NCI-H82 treated with DMSO at 0.1 percent for 48 hours (cell line): ENCODE measurements around the gene SKOR1.

ENCODE experiments used
- DNase-seq: peaks from one replicate; lab custom pipeline; 2025; ENCODE audit not compliant: unreplicated experiment; lab: John Stamatoyannopoulos, UW

The SKOR1 gene

DNA sequence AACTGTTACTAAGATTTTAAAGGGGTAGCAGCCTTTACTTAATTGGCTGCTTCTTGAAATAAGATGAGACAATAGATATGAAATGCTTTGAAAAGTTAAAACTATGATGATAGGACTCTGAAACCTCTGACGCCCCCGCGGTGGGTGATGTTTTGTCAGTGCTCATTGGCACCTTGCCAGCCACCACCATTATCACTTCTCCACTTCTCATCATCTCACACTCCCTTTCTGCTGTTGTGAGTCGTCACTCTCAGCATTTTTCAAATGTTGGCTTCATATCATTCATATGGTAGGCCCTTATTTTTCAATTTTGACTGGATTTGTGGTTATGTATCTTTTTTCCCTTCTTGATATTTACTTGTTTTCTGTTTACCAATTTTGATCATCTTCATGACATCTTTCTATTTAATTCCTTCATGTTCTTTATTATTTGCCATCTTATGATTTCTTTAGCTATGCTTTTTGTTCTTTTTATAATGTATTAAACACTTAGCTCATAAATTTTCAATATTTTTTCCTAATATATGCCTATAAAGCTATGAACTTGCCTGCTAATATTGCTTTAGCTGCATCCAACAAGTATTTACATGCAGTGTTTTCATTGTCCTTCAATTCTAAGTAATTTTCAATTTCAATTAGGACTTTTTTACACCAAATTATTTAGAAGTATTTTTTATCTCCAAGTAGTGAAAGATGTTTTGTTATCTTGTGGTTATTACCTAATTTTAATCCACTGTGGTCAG, 30.3 kb upstream of the SKOR1 start:
- DNase-seq = no peak

DNA sequence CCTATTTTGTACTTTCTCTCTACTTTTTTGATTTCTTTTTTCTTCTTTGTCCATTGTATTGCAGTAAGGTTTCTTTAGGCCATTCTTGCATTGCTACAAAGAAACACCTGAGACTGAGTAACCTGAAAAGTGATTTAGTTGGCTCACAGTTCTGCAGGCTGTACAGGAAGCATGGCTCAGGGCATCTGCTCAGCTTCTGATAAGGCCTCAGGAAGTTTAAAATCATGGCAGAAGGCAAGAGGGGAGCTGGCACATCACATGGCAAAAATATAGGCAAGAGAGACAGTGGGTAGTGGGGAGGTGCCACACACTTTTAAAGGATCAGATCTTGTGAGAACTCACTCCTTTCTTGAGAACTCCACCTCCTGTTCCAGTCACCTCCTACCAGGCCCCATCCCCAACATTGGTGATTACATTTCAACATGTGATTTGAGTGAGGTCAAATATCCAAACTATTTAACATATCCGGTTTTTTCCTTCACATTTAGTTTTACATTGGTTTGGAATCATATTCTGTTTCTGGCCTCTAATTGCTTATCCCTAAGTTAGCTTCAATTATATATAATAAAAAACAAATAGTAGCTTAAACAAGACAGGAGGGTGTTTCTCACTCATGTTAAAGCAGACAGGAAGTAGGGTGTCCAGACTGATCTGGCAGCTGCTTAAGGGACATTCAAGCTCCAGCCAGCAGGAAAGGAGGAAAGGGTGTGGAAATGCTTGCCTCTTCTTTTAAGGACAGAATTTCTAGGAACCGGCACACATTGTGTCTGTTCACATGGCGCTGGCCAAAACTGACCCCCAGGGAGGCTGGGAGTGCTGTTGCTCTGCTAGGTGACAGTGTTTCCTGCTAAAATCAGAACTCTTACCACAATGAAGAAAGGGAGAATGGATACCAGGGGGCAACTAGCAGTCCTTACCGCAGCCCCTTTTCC, 28.8 kb upstream of the SKOR1 start:
- no peak for DNase-seq

DNA sequence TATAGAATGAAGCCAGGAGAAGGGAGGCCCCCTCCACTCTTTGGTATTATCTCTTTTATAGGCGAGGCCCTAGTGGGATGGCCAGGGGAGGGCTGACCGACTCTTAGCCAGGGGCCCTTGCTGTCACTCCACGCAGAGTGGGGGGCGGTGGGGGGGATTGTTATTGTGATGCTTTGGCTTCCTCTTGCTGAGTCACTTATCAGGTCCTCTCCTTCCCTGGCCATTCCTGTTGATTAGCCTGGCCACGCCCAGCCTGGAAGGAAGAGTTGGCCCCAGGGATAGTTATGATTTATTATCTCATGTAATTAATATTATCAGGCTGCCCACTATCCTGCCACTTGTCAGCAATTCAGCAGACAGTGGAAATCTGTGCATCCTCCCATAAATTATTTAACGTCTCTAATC, 25.5 kb upstream of the SKOR1 start:
- no peak for DNase-seq

DNA sequence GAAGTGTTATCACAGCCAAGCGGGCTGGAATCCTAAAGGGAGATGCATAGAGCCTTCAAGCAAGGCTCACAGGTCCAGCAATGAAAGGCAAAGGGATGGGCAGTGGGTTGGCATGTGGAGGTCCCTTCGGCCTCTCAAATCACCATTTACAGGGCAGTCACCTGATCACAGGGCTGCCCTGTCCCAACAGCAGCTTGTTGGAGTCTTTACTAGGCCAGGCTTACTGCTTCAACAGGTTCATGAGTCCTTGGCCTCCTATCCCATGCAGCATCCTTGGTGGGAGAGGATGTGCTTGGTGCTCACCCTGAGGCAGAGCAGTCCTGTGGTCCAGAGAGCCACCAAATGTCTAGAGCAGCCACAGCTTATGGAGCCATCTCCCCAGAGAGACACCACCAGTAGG, 24.2 kb upstream of the SKOR1 start:
- no peak for DNase-seq

DNA sequence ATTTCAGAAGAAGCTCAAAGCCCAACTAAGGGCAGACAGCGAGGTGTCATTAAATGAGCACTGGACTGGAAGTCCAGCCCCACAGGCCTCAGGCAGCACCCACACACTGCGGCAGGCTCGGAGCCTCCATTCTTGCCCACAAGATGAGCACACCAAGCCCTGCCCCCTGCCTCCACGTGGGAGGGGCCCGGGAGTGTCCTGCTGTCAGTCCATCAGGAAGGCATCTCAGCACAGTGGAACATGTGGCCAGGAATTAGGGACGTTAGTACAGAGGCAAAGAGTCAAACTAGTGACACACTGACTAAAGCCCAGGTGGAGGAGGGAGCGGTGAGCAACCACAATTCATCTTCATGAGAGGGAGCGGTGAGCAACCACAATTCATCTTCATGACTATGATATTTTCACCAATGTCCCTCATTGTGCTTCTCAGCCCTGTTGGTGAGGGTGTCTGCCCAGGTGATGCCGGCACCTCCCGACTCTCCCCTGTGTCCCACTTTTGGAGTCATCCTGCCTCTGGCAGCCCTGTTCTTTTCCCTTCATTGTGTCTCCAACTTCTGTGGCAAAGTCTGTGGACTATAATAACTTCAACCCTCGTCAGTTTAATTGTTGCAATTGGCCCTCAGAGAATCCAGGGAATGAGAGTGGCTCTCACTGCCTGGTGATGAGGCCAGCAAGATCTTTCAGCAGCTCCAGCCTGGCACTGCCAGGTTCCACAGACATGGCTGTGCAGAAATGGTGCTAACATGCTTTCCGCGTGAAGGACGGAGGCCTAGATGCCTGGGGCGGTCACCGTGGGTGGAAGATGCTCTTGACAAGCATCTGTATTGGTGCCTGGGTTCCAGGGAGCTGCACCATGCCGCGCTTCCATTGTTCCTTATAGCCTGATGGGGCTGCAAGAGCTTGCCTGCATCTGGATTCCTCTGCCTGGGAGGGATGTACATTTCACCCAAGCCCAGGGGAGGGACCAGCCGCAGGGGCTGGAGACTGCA, 23.1 kb upstream of the SKOR1 start:
- no peak for DNase-seq

DNA sequence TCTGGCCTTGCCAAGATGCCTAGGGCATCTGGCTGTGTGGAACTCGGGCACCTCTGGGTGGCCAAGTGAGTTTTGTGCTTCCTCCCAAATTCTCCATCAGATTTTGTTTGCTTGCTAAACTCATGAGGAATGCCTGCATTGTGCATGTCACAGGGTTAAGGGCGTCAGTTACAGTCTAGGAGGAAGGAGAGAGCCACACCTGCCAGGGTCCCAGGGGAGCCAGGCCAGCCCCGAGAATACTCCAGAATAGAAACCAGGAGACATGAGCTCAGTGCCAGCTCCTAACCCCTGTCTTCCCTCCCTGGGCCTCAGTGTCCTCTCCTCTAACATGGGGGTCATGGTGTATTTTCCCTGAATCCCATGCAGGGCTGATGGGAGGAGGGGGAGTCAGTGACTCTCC, 22.0 kb upstream of the SKOR1 start:
- no peak for DNase-seq

DNA sequence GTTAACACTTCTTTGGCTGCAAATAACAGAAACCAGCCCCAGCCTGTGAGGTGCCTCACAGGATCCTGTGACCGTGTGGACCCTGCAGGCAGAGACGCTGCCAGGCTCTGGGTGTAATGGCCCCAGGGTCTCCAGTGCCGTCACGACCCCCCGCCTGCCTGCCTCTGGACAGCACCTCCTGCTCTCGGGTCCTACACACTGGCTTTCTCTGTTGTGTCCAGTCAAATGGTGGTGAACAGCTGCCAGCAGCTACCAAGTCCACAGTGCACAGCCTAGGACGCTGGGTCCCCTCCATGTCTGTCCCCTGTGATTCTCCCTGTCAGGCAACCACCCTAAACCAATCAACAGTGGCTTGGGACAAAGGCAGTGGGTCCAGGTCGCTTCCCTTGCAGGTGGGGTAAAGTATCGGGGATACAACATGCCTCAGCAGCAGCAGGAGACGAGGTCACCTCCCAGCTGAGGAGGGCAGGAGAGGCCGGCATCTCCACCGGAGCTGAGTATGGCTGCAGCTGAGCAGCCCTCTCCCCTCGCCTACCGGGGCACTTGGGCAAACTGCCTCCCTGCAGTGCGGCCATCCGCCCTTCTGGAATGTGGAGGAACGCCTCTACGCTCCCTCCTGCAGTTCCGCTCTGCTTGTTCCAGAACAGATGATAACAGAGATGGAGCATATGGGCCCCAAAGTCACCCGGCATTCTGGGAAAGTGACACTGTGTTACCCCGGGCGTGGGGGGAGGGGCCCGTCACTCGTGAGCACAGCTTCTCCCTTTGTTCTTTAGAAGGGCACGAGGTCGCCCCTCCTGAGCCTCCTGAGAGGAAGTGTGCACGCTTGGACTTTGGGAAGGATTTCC, 21.1 kb upstream of the SKOR1 start:
- DNase-seq = no peak

DNA sequence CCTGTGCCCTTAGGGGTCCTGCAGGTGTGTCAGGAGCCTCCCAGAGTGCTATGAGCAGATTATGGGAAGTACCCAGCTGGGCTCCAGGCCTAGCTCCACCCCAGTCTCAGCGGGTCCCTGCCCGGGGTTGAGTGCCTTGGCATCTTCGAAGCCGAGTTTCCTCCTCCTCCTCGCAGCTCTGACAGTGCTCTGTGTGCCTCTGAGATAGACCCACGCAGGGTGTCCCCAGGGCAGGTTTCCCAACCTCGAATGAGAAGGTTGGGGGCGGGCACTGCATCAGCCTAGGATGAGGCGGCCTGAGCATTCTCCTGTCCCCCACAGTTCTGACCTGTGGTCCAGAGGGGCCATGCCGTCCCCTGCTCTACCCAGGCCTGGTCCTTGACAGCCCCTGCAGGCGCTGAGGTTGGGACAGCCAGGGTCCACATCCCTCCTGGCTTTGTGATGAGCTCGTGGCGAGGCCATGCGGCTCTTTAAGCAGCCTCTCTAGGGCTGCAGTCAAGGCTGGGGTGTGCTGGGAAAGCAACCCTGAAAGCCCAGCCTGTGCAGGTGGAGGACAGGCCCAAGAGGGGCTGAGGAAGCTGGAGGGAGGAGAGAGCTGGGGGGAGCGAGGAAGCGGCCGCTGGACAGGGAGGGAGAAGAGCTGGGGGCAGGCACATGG, 20.2 kb upstream of the SKOR1 start:
- DNase-seq = no peak

DNA sequence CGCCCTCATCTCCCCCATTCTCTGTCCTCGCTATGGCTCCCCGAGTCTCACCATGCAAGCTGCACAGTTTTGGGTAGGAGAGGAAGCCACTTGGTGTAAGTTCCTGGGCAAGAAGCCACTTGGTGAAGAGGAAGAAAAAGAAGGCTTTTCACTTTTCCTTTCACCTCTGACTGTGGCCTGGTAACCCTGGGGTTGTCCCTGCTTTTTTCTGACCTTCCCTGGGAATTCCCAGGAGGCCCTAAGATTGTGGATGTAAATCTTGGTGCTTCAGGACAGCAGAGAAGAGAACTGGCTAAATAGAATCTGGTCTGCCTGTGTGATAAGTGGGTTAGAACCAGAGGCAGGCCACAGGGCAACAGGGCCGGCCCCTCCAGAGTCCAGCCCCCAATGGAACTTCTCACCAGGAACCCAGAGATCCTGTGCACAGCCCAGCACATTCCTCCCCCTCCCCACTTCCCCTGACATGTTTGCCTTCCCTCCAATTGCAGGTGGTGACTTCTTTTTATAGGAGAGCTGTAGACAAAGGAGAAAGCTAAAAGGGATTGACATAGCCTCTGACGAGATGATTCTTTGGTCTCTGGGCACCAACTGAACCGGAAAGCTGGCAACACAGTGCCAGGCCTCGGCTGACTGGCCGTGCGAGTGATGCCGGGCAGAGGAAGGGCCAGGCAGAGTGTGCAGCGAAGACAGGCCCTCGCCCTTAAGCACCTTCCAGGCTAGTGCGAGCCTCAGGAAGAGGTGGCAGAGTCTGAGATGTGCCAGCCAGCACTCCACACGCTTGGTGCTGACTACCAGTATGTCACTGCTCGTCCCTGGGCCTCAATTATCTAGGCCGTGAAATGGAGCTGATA, 19.4 kb upstream of the SKOR1 start:
- no peak for DNase-seq

DNA sequence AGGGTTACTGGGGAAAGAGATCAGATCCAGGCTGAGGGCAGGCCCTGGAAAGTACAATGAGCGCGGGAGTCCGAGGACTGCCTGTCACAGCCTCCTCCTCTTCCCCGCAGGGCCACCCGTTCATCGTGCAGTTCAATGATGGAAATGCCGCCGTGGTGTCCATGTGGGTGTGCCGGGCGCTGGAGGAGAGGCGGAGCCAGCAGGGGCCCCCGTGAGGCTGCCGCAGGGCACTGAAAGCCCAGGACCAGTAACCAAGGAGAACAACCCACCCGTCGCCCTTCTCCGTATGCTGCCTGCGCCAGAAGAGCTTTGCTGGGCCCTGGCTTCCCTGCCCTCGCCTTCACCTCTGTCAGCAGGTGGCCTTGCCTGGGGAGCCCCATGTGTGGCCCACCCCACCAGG, 18.8 kb upstream of the SKOR1 start:
- DNase-seq = no peak

DNA sequence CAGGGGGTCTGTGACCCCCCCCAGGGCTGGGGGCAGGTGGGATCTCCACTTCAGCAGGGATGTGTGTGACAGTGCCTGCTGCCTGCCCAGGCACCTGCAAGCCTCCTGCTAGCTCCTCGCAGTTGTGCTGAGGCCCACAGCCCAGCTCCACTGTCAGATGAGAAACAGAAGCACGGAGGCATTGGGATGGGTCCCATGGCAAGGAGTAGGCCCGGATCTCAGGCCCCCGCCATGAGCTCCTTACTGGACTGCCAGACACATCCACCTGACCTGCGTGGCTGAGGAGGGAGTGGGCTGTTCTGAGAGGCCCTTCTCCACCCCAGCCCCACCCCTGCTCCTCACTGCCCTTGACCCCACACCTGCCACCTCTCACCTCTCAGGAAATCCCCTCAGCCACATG, 18.2 kb upstream of the SKOR1 start:
- no peak for DNase-seq

DNA sequence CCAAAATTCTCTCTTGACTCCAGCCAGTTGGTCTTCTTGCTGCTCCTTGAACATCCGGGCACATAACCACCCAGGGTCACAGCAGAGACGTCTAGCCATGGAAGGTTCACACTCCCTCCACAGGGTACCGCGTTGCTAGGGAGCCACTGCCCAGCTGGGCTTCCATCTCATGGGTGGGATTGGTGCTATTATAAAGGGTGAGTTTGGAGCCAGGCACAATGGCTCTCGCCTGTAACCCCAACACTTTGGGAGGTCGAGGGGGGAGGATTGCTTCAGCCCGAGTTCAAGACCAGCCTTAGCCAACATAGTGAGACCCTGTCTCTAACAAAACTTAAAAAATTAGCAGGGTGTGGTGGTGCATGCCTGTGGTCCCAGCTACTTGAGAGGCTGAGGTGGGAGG, 17.5 kb upstream of the SKOR1 start:
- no peak for DNase-seq

DNA sequence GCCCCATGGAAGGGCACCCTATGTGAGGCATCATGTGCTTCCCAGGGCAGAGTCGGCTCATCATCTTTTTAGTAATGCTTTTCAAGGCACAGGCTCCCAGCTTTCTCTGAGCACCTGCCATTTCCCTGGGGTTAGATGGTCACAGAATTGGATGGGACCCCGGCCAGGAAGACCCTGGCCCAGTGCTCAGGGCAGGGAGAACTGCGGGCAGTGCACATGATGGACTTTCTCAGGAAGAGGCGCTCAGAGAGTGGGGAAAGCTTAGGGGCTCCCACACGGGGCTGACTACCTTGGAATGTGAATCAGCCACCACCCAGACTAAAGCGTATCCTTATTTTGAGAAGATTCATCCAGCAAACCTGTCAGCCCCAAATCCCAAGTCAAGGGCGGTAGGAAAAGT, 16.5 kb upstream of the SKOR1 start:
- no peak for DNase-seq

DNA sequence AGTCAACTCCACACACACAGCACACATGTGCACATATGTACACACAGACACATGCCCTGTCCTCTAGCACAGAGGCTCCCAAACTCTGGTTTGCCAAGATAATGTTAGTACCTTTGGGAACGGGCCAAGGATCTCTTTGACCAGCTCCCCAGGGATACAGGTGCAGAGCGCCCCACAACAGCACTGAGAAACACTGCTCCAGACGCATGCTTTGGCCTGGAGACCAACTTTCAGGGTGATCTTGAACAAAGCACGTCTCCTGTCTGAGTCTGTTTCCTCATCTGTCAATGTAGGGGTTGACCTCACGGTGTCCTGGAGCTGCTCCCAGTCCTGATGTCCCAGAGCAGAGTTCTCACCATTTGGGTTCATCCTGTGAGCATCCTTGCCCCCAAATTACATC, 15.9 kb upstream of the SKOR1 start:
- DNase-seq = no peak

DNA sequence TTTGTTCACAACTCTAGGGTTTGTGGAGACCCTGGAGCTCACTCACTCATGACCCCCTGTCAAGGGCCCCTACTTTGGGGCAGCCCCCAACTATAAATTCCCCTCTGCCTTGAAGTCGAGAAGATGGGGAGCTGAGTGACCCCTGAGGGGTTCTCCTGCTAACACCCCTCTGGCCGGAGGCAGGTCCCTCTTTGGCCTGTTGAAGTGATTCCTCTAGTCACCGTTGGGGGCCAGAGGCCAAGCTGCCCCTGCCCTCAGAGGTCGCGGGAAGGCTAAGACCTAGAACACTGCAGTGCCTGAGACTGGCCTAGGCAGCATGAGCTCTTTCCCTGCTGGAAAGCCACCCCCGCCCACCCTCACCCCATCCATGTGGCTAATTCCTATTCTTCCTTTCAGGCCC, 15.4 kb upstream of the SKOR1 start:
- DNase-seq = no peak

DNA sequence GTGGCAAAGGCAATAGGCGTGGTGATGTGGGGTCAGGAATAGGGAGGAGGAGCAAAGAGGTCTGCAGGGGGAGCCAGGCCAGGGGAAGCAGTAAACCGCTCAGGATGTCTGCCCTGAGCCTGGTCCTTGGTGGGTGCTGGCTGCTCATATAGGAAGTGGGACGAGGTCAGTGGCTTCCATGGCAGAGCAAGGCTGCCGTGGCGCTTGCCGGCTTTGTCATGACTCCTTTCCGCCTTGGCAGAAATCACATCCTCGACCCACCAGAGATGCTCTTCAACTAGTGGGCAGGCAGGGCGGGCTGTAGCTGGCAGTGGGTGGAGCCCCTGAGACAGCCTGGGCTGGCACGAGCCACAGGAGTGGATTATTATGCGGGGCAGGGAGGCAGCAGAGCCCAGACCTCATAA, 13.1 kb upstream of the SKOR1 start:
- DNase-seq = no peak

DNA sequence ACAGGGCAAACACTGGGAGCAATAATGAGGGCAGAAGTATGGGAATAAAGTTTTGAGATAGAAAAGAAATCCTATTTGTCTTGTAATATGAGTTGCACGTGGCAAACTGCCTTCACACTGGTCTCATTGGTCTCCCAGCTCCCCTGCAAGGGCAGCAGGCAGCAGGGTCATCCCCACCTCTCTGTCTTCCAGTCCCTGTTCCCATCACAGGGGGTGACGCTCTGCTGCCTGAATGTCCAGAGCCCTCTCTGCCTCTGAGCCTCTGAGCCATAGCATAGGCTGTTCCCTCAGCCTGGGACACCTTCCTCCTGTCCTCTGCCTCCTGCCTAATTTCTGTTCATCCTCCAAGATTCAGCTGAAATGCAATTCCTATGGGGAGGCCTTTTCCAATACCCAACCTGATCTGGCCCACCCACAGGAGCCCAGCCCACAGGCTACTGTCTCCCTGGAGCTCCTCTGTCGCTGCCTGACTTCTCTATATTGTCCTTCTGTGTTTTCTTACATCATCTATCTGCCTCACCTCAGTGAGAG, 12.1 kb upstream of the SKOR1 start:
- no peak for DNase-seq

DNA sequence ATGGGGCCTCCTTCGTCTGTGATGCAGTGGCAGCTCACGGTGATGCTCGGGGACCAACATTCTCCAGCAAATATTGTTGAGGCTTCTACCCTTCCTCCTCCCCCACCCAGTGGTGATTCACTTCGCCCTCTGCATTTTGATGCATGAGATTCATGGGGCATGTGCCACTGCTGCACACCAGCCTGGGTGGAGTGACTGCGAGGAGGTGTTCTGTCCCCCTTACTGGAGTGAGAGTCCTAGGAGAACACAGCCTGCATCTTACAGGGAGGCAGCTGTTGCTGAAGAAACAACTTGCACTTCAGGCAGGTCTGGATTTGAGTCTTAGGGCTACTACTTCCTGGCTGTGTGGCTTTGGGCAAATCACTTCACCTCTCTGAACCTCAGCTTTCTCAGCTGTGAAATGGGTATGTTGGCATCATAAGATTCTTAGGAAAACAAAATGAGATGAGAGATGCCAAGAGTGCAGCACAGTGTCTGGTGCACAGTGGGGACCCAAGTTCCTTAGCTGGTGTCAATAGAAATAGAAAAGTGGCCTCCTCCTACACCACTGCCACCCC, 10.2 kb upstream of the SKOR1 start:
- DNase-seq = no peak
